Rectal smooth muscle tissue (tissue), 1 donor: ENCODE measurements around the gene PPIB.

ENCODE experiments used
- H3K27ac ChIP-seq: one replicate; pipeline ENCODE4 v1.7.0; 2013; ENCODE audit warnings: low read depth, low read length, inconsistent platforms
- H3K27me3 ChIP-seq: one replicate; pipeline ENCODE4 v1.7.0; 2013; ENCODE audit warnings: low read length; ENCODE audit not compliant: control insufficient read depth, insufficient read depth
- H3K36me3 ChIP-seq: one replicate; pipeline ENCODE4 v1.7.0; 2013; ENCODE audit warnings: low read length; ENCODE audit not compliant: control insufficient read depth, insufficient read depth
- H3K4me1 ChIP-seq: one replicate; pipeline ENCODE4 v1.7.0; 2013; ENCODE audit warnings: low read length; ENCODE audit not compliant: control insufficient read depth, insufficient read depth
- H3K4me3 ChIP-seq: one replicate; pipeline ENCODE4 v1.7.0; 2013; ENCODE audit warnings: low read length
- H3K9ac ChIP-seq: one replicate; pipeline ENCODE4 v1.7.0; 2013; ENCODE audit warnings: low read length

The PPIB gene

DNA sequence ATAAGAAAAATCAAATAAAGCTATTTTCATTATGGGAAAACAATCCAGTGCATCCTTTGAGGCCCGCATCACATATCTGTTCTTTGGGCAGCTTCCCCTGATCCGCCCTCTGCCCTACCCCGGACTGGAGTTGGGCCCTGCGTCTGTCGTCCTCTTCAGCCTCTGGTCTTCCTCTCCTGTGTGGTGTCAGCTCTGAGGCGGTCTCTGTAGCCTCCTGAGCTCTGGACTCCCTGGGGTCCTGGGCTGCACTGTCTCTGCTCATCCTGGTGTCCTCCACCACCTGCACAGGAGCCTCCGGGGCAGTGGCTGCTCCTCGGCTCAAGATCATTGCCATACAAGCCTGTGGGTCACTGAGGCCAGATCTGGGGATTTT, 18.6 kb downstream of the PPIB start:
- Histone ChIP-seq H3K9ac (no peak overlapping the region), H3K4me1 (no peaks in the 10 kb centered on the region), H3K27ac (no peak overlapping the region)

DNA sequence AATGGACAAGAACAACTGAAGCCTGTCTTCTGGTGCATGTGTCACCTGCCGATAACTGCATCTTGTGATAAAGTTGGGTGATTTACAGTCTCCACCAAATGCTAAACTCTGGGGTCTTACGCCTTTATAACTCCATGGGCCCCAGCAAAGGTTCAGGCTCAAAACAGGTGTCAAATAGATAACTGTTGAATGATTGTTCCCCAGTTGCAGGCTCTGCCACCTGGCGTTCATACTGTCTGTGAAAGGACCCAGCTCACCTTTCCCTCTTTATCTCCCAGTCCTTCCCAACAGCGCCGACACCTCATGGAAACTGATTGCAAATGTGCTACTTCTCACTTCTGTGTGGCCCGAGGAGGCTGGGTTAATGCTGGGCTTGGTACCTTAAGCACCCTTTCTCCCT, 19.5 kb downstream of the PPIB start:
- Histone ChIP-seq H3K9ac (no peak overlapping the region), H3K4me1 (no peaks in the 10 kb centered on the region), H3K4me3 (no peak overlapping the region), H3K27me3 (no peaks in the 10 kb centered on the region), H3K36me3 (peaks cover 14% of the 10 kb centered on the region), H3K27ac (no peak overlapping the region)

More for the DNA sequence above, 18.6 kb downstream of the PPIB start:
- Histone ChIP-seq H3K36me3 (peaks cover 9% of the 10 kb centered on the region), H3K4me3 (no peak overlapping the region), H3K27me3 (no peaks in the 10 kb centered on the region)

DNA sequence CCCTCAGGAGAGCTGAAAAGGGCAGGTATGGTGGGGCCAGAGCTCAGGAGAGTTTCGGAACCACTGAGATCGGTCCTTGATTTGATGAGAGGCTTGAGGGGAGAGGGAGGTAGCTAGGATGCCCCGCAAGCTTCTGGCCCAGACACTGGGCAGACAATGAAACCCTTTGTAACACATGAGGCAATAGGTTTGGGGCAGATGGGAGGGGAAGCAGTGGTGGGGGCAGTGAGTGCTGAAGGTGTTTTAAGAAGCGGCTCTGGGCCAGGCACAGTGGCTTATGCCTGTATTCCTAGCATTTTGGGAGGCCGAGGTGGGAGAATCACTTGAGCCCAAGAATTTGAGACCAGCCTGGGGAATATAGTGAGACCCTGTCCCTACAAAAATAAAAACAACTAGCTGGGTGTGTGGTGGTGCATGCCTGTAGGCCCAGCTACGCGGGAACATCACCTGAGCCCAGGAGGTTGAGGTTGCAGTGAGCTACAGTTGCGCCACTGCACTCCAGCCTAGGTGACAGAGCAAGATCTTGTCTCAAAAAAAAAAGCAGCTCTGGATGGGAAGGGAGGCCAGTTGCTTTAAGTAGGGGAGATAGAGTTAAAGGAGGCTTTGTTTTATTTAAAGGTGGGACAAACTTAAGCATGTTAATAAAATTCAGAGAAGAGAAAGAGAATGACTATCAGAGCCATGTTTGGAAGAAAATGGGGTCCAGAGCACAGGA, 20.9 kb downstream of the PPIB start:
- no peak overlapping the region for H3K9ac ChIP-seq
- H3K4me3 ChIP-seq, result no peak overlapping the region
- H3K27ac ChIP-seq, result no peak overlapping the region
- no peaks in the 10 kb centered on the region for H3K27me3 ChIP-seq
- H3K36me3 ChIP-seq, result peaks cover 24% of the 10 kb centered on the region
- H3K4me1 ChIP-seq, result no peaks in the 10 kb centered on the region

DNA sequence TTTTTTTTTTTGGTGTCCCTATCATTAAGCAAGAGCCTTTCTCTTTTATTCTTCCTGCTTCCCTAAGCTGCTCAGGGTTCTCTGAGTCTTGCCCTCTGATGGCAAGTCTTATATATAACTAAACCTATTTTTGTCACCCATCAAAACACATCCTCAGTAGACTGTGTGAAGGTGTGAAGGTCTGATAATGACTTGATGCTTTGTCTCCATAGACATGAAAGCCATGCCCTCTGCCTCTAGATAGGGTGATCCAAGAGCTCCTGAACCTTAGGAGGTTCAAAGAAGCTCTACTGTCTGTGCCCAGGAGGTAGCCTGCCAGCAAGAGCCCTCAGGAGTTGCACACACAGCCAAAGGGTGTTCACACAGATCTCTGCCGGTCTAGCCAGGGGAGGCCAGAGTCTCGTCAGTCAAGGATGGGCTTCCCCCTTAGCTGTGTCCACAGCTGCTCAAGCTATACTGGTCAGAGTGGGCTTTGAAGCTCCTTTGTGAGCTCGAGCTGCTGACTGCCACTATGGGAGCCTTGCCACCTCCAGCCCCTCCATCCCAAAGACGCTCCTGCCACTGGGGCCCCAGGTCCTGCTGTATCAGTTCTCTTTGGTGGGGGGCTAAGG, 24.4 kb downstream of the PPIB start:
- H3K27ac ChIP-seq, result no peak overlapping the region
- H3K4me1 ChIP-seq, result peaks cover 4% of the 10 kb centered on the region
- no peak overlapping the region for H3K4me3 ChIP-seq
- peaks cover 43% of the 10 kb centered on the region for H3K36me3 ChIP-seq
- no peaks in the 10 kb centered on the region for H3K27me3 ChIP-seq
- H3K9ac ChIP-seq, result no peak overlapping the region

DNA sequence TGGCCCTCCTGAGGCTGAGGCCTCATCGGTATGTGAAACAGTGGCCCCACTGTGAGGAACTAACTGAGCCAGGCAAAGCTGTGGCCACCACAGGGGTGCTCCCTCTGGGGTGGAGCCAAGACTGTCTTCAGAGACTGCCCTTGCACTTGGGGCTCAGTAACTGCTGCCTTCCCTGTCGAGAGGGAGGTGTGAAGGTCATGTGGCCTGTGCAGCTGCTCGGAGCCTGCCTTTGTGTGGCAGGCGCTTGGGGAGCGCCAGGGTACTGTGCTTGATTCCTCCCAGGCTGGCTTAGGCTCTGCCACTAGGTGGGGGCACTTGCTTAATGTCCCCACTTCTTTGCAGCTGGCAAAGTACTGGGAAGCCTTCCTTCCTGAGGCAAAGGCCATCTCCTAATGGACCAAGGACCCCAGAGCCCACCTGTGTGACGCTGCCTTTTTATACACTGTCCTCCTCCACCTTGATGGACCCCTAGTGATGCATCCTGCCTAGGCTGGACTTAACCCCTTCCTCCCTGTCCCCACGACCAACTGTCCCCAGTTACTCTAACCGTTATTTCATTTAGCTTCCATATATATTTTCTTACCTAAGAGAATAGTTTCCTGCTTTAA, 25.5 kb downstream of the PPIB start:
- H3K9ac ChIP-seq, result no peak overlapping the region
- peaks cover 50% of the 10 kb centered on the region for H3K36me3 ChIP-seq
- no peak overlapping the region for H3K4me3 ChIP-seq

DNA sequence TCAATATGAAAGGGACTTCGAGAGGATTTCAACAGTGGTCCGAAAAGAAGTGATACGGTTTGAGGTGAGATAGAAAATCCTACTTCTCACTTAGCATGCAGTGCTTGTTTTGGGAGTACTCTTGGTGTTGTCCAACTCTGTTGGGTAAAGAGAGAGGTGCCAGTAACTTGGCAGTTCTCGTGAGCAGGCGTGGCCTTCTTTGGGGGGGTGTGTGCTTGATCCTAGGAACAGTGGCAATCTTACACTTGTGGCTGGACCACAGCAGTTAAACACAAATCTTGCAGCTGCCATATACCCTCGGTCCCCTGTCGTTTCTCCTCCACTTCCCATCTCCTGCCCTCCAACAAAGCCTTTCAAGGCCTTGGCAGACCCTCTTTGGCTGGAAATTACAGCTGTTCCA, 26.5 kb downstream of the PPIB start:
- no peak overlapping the region for H3K9ac ChIP-seq
- H3K27ac ChIP-seq, result no peak overlapping the region
- peaks cover 4% of the 10 kb centered on the region for H3K4me1 ChIP-seq
- no peak overlapping the region for H3K4me3 ChIP-seq
- H3K36me3 ChIP-seq, result peaks cover 57% of the 10 kb centered on the region
- H3K27me3 ChIP-seq, result no peaks in the 10 kb centered on the region

More for the DNA sequence above, 25.5 kb downstream of the PPIB start:
- H3K27ac ChIP-seq, result no peak overlapping the region
- peaks cover 4% of the 10 kb centered on the region for H3K4me1 ChIP-seq
- no peaks in the 10 kb centered on the region for H3K27me3 ChIP-seq

- peaks cover 75% of the 10 kb centered on the region for H3K36me3 ChIP-seq
- H3K4me1 ChIP-seq, result peaks cover 4% of the 10 kb centered on the region
- H3K4me3 ChIP-seq, result no peak overlapping the region
- H3K27ac ChIP-seq, result no peak overlapping the region
- H3K9ac ChIP-seq, result no peak overlapping the region
- H3K27me3 ChIP-seq, result no peaks in the 10 kb centered on the region
Measured at GRCh38 chr15:64134345-64134829, 28.4 kb downstream of the PPIB start.

DNA sequence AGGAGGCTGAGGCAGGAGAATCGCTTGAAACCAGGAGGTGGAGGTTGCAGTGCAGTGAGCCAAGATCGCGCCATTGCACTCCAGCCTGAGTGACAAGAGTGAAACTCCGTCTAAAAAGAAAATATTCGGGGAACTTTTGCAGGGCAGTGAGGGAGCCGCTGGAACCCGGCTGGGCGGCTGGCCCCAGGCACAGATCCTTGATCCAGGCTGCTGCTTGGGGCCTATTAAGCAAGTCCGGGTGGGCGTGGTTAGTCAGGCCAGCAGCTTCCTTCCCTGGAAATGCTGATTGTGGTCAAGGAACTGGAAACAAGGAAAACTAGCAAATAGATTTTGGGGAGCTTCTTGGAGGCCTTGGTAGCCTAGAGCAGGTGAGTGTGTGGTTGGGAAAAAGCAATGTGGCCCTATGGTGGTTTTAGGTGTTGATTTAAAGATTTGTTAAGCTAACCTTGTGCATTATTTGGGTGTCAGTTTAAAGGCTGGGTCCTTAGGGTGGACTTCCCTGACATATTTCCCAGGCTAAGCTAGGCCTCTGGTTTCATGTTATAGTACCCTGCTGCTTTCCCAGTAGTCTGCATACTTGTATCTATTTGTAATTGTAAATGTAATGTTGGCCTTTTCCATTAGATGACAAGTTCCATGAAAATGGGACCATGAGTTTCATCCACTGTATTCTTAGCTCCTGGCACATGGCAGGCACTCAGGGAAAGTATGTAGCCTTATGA, 29.0 kb downstream of the PPIB start:
- H3K4me3 ChIP-seq, result no peak overlapping the region
- no peak overlapping the region for H3K9ac ChIP-seq
- no peaks in the 10 kb centered on the region for H3K27me3 ChIP-seq
- peaks cover 76% of the 10 kb centered on the region for H3K36me3 ChIP-seq
- H3K27ac ChIP-seq, result no peak overlapping the region
- H3K4me1 ChIP-seq, result peaks cover 4% of the 10 kb centered on the region

GRCh38 chr15:64132217-64132616, 30.6 kb downstream of the PPIB start:
- Histone ChIP-seq H3K36me3 (peaks cover 74% of the 10 kb centered on the region), H3K9ac (no peak overlapping the region), H3K27me3 (no peaks in the 10 kb centered on the region), H3K27ac (no peak overlapping the region), H3K4me1 (peaks cover 4% of the 10 kb centered on the region), H3K4me3 (no peak overlapping the region)

GRCh38 chr15:64131547-64131946, 31.3 kb downstream of the PPIB start:
- H3K27ac ChIP-seq, result no peak overlapping the region
- H3K9ac ChIP-seq, result no peak overlapping the region

DNA sequence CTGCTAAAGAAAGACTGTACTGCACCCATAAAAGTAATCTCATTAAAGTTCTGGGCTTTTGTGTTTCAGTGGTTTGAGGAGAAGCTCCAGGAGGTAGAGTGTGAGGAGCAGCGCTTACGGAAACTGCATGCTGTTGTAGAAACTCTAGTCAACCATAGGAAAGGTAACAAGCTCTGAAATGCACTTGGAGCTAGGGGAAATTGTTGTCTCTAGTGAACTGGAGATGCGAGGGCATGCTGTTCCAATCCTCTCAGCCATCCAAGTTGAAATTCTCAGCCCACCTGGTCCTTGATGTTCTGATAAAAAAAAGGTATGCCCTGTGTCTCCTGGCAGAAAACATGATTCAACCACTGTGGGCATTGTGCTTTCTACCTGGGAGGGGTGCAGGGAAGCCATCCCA, 32.7 kb downstream of the PPIB start:
- no peaks in the 10 kb centered on the region for H3K27me3 ChIP-seq
- H3K4me1 ChIP-seq, result peaks cover 4% of the 10 kb centered on the region
- no peak overlapping the region for H3K4me3 ChIP-seq
- peaks cover 65% of the 10 kb centered on the region for H3K36me3 ChIP-seq
- no peak overlapping the region for H3K9ac ChIP-seq
- H3K27ac ChIP-seq, result no peak overlapping the region

More at GRCh38 chr15:64131547-64131946, 31.3 kb downstream of the PPIB start:
- H3K27me3 ChIP-seq, result no peaks in the 10 kb centered on the region
- no peak overlapping the region for H3K4me3 ChIP-seq
- peaks cover 70% of the 10 kb centered on the region for H3K36me3 ChIP-seq
- H3K4me1 ChIP-seq, result peaks cover 4% of the 10 kb centered on the region

DNA sequence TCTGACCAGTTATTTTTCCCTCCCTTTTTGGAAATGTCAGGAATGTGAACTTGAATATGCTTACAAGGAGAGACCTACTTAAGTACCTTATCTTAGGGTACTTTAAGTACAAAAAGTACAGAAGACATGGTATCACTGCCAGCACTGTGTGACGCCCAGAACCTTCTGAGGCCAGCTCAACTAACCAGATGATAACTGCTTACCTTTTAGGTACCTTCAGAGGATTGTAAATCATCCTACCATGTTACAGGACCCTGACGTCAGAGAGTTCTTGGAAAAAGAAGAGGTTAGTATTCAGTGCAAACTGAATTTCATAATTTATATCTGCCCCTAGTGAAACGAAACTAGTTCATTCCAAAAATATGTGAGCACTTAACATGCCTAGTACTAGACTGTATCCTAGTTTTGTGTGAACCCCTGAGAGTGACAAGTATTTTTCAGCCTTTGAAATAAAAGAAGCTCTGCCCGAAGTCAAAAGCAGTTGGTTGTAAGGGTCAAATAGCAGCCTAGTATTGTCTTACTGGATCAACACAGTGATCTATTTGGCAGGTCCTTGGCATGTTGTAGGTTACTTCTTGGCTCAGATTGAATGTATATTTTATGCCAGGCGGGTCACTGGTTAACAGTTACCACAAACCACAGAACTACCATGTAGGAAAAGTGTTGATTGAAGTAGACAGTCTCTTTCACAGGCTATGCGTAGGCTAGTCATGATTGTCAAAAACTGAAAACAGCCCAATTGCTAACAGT, 35.1 kb downstream of the PPIB start:
- Histone ChIP-seq H3K4me1 (no peaks in the 10 kb centered on the region), H3K27ac (no peak overlapping the region), H3K27me3 (no peaks in the 10 kb centered on the region), H3K4me3 (no peak overlapping the region), H3K9ac (no peak overlapping the region), H3K36me3 (peaks cover 52% of the 10 kb centered on the region)
